Measurements from ENCODE around the gene CARD9.

DNA sequence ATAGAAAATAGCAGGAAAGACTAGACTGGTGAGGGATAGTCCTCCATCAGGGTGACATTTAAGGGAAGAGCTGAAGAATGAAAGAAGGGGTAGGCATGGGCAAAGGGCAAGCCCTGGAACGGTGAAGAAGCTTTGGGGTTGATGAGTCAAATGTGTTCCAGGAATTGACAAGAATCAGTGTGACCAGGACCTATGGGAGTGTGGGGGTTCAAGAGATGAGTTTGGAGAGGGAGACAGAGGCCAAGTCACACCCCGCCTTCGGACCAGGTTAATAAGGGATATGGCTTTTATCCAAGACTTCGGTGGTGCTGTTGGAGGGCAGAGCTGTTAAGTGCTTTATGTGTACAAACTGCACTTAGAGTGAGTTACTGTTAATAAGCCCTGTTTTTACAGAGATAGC is 37.9 kb upstream of the CARD9 start:
- TF ChIP-seq TARDBP (IDR thresholded peaks at IDR 0.05) (no peak), SP1 (IDR thresholded peaks at IDR 0.05) (no peak), FOXK2 (IDR thresholded peaks at IDR 0.05) (no peak), SUZ12 (IDR thresholded peaks at IDR 0.05) (no peak), ELF4 (IDR thresholded peaks at IDR 0.05) (no peak), NFRKB (IDR thresholded peaks at IDR 0.05) (no peak), HDGF (IDR thresholded peaks at IDR 0.05; ENCODE audit: borderline replicate concordance) (no peak), FOXA1 (IDR thresholded peaks at IDR 0.05) (no peak), FOXM1 (IDR thresholded peaks at IDR 0.05; ENCODE audit: borderline replicate concordance) (no peak), ARNT (IDR thresholded peaks at IDR 0.05) (no peak), BHLHE40 (IDR thresholded peaks at IDR 0.05; ENCODE audit: borderline replicate concordance) (no peak)

Measured in HEK293T (cell line).